Mesenteric fat pad (tissue), 1 donor: ENCODE data around the gene LRRN3. TPM values are rescaled to one million over a fixed set of nuclear protein-coding genes. Genes with fewer than 3 reads are reported as not detected.

ENCODE experiments used
- DNase-seq: peaks from one replicate; pipeline ENCODE4 v3.0.0-alpha.2; 2020; ENCODE audit warnings: low spot score
- total RNA-seq: library from RNA; stranded (reverse); fragmentation: NEBNext Ultra II Directional; extraction: Animal tissue kit (Norgen Biotek cat#: 25700); gene quantifications from one replicate; pipeline ENCODE4 v1.2.1, GENCODE V29; 2021
- donor health status: DM: yes; HTN: yes; CAD: no.

The LRRN3 gene
- total RNA-seq, 1 donor from 2014 or later: 2.0 TPM

DNA sequence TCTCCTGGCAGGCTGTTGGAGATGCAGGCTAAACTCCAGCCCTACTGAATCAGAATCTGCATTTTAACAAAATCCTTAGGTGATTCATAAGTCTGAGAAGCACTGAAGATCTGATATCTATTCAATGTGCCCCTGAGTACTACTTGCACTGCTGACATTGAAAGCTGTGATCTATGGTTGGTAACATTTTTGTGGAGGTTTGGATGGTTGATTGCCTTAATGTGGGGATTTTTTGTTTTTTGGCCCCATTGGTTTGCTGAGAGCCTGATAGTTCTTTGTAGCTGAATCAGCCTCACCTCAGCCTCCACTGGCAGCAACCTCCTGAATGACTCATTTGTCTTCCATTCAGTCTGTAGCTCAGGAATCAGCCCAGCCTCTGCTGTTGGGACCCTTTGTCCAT is 14.7 kb upstream of the LRRN3 start:
- DNase-seq: no peak

DNA sequence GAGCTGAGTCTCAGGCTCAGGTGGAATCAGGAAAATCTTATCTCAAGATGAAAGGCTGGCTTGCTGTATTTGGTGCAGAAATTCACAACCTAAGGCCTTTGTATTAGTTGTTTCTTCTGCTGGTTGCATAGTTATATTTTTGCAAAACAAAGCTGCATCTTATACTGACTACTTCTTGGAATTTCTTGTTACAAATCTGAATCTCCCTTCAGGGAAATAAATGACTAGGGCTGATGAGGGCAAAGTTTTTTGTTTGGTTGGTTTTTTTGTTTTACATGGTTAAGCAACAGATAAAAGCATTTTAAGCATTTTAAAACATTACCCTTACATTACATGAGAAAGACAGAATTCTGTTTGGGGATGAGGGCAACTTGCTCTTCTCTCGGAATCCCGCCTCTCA is 13.9 kb upstream of the LRRN3 start:
- DNase-seq: no peak

DNA sequence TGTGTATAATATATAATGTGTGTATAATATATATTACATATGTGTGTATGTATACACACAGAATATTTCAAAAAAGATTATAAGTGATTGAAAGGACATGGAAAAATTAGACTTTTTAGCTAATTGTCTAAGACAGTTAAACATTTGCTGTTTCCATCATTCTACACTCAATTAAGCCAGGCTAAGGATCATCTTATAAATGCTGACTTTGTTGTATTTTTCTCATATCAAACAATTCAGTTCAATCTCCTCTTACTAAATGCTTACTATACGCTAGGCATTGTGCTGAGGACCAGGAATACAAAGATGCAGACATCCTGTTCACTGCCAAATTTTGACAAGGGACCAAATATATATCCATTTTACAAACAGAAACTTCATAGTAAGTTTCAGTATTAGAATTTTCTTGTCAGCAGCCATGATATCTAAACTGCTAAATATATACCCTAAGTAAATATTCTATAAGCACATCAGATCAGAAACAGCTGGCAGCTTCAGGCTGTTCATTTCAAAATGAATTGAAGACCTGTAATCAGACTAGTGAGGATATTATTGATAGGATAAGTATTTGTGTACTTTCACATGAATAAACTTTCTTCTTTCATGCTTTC is 10.3 kb upstream of the LRRN3 start:
- no peak for DNase-seq

DNA sequence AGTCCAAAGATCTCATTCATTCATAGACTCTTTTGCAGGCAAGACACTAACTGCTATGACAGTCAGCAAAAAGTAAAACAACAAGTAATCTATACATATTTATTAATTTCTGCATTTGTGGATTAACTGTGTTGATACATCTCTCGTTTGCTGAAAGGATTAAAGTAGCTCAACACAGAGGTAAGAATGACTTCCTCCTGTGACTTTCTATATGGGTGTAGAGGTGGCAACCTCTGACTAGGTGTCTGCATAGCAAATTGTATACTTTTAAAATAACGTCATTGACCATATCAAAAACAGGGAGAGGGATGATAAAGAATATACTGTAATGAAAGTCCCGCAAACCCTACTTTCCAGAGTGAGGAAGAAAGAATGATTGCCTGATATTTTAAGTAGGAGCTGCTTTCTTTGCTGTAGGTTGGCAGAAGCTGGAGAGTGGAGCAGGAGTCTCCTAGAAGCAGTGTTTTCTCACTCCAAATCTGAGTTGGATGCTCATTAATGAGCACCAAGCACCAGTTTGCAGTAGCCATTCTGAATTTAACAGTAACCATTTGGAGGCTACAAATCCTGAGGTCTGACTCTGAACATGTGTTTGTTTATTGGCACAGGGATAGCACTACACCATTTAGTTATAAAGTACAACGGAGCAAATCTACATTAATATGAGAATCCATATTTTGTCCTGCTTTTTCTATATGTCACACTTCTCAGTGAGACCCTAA is 9.2 kb upstream of the LRRN3 start:
- DNase-seq: no peak

DNA sequence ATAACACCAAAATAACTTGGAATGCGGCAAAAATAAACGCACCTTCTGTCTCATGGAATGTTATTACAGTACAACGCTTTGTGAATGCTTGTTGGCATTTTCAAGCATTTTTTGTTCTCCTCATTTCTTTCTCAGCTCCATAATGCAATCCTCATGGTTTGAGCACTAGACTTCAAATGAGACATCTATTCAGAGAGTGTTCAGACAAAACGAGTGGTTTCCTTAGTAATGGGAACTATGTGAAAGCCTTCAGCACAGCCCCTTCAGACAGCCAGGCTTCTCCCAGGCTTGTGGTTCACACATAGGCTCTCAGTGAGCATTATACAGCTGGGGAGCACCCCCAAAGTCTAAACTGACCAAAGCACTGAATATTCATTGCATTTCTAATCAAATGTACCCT is 8.6 kb upstream of the LRRN3 start:
- no peak for DNase-seq

DNA sequence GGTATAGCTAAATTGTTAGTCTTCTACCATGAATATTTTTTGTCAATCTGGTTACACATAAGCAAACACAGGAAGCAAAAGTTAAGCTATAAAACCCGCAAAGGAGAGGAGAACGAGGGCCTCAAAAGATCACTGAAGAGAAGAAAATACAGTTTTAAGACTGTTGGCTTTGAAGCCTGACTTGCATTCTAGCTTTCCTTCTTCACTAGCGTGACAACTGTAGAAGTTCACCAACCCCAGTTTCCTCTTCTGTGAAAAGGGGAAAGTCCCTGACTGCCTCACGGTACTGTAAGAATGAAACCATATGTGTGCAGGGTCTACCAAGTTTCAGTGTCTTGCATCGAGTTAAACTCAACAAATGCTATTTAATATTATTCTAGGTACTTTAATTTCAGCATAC is 7.5 kb upstream of the LRRN3 start:
- no peak for DNase-seq

DNA sequence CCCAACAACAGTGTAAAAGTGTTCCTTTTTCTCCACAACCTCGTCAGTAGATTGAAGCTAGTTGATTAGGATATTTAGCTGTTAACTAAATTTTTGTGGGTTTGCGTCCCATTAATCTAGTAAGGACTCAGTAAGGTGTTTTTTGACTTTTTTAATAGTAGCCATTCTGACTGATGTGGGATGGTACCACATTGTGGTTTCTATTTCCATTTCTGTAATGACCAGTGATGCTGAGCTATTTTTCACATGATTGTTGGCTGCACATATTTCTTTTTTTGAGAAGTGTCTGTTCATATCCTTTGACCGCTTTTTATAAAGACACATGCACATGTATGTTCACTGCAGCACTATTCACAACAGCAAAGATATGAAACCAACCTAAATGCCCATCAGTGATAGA is 5.6 kb upstream of the LRRN3 start:
- no peak for DNase-seq

DNA sequence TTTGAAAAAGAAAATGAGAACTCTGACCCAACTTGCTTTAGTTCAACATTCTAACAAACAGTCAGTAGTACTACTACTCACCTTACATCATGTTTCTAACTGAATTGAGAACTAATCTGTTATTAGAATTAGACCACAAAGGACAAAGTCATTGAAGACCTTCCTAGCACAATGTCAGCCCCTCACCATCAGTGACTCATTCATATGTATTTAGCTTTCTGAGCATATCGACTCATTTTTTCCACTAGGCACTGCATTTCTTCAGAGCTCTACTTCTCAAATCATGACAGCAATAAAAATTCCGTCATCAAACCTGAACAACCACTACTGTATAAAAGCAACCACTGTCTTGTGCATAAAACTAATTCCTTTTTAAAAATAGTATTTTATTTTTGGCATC is 4.4 kb upstream of the LRRN3 start:
- no peak for DNase-seq

DNA sequence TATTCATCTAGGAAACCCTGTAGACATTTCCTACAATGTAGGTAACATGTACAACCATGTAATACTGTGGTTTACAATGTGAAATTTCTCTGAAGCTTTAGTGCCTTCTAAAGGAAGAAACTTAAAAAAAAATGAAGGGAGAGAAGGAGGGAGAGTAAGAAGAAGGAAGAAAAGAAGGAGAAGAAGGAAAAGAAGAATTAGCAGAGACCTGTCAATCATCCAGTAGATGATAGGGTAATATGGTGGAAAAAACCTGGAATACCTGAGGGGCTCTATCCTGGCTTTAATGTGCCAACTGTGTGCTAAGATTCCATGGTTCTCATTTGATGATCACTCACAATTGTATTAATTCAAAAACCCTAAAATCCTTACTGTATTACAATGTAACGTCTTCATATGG is 2.6 kb upstream of the LRRN3 start:
- no peak for DNase-seq

DNA sequence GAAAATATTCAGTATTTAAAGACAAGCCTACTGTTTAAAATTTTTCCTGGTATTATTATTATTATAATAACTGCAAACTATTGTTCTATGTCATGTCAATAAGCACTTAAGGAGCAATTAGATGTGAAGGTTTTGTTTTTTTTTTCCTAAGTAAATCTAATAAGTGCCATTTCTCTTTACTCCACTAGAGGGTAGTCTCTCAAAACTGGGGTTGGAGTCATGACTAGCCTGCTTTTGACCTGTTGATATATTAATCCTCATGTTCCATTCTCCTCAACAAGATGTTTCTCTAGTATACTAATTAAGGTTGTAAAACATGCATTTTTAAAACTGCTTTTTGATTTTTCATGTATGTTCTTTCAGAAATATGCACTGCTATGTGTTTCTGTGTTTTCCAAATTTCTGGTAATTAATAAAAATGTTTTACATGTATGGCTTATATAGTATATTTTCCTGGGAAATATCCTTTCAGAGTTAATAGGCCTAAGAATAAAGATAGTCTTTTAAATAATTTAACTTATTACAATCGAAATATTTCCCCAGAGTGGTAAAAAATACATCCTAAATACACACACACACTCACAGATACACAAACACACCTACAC is 1.0 kb upstream of the LRRN3 start:
- DNase-seq: no peak

DNA sequence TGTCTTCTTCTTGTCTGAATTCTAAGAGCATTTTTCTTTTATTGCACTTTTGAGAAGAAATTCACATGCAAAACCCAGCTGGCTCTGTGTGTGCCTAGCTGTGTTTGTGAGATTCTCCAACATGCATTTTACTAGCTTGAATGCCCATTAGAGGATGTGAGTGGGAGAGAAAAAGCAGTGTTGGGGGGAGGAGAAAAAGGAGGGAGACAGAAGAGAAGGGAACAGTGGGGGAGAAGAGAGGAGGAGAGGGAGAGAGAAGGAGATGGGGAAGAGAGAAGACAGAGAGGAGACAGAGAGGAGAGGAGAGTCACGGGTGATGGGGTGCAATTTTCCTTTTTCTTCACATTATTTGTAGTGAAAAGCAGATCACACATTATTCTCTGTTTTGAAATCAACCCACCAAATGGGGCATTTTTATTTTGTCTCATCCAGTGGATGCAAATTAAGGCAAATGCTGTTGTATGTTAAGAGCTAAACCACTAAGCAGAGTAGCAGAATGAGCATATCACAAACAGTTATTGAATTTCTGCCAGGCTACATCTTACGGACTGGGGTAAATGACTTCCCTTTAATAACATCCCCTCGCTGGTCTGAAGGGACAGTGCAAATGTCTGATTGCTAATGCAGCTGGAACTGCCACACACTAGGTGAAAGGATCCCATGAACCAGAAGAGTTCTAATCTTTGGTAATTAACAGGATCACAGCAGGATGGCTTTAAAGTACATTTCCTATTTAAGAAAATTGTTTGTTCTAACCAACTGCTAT is 849 bp downstream of the LRRN3 start:
- DNase-seq: no peak

DNA sequence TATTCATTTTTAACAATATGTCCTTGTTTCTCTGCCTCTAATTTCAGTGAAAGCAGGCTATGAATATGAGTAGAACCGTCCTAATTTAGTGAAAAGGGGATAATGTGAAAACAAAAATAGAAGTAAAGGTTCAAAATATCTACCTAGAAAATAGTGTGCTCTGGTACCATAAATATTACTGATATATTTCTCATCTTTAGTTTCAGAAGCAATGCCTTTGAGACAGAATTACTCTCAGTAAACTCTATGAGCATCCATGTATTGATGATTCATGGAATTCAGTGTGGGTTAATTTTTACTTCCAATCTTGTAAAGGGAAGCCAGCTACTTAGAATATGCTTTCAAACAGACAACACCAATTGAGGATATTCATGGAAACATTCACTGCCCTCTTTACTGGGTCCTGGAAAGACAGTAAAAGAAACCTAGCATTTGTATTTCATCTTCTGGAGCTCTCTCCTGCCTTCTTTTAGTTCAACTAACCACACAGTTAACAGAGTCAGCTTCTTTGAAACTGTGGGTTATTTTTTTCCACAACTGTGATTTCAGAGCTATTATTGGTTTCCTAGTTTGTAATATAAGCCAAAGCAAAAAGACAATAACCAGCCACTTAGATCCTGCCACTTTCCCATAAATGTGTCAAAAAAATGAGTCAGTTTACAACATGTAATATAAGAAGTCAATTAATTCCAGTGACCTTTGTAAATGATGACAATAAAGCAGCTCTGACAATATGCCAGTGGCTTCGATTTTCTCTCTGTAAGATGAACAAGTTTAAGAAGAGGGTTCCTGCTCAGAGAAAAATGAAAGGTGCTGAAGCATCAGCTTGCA is 1.7 kb downstream of the LRRN3 start:
- DNase-seq: no peak

DNA sequence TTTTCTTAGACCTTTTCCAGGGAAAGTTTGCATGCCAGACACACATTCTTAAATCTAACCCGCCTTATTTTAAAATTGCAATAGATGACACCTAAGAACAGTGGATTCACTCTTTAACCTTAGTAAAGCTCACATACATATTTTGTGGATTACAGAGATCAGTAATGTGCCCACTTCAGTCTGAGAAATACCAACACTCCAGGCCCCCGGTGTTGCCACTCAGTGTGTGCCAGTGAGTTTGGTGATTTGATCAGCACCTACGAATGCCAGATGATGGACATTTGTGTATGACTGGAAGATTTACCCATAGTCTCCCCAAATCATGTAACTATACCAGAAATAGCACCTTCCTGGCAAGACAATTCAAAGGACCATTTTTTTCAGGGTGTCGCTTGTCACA is 2.6 kb downstream of the LRRN3 start:
- no peak for DNase-seq

DNA sequence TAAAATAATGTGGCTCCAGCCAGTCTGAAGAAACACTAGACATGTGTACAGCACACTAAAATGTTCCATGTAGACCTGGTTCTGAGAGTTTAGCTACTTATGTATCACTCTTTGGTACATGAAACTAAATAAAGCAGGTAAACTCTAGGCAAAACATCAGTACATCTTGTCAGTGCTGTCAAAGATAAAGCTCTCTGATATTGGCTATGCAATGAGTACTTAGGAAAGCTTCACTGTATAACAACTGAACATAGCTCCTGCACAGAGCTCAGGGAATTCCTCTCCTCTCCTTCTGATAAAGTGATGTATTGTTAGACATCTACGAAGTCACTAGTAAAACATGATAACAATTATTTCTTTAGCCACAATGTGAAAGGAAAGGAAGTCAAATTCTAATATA is 3.5 kb downstream of the LRRN3 start:
- no peak for DNase-seq

DNA sequence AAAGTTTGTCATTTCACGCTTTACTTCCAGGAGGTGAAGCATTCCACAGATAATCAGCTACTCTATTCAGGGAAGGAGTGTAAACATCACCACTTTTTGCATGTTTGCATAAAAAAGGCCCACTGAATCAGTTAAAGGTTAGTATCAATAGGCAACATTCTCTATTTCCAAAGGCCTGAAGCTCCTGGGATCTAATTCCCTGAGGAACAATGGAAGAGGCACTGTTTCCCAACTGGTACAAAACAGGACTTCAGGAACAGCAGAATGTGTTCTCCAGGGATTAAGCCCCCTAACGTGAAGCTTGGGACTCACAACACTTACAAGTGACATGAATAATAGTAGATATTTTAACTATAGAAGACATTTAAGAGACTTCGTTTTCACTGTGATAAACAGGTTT is 6.1 kb downstream of the LRRN3 start:
- no peak for DNase-seq

DNA sequence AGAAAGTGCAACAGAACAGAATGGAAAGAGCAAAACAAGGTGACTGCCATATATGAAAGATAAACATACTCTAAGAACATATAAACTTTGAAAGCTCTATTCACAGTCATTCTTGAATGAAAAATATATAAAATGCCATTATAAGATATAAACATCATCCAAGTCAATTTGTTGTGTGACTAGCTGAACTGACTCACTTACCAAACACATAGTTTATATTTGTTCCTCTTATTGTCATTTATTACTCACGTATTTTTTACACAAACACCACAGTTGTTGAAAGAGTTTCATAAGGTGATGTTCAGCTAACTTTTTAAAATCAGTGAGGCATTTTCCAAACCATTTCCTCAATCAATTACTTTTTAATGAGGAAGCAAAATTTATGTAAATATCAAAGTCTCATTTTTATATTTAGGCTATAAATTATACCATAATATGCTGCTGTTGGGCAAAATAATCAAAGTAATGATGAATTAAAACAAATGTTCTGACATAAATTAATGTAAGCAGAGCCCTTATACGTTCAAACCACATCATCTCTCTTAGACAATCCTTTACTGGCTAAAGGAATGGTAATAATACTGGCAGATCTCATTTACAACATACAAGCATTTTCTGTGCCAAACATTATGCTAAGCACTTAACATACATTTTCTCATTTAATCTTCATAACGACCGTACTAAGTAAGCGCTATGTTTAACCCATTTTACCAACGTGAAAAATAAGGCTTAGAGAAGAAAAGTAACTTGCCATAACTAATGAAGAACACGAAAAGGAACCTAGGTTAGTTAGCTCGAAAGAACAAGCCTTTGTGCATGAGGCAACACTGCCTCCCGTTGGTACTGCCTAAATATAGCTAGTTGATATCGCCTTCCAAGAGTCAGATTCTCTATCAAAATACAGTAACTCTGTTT is 7.3 kb downstream of the LRRN3 start:
- no peak for DNase-seq

DNA sequence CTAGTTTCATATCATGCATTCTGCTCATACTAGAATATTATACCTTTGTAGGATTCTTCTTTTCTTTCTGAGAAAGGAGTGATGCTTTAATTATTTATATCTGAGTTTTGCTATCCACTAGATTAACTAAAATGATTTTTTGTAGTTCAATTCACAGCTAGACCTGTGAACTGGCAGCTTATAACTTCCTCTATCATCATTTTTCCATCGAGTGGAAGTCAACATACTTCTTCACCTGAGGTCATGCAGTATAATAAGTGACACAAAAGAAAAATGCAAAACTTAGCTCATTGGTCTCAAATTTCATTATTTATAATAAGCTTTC is 8.0 kb downstream of the LRRN3 start:
- DNase-seq: no peak

DNA sequence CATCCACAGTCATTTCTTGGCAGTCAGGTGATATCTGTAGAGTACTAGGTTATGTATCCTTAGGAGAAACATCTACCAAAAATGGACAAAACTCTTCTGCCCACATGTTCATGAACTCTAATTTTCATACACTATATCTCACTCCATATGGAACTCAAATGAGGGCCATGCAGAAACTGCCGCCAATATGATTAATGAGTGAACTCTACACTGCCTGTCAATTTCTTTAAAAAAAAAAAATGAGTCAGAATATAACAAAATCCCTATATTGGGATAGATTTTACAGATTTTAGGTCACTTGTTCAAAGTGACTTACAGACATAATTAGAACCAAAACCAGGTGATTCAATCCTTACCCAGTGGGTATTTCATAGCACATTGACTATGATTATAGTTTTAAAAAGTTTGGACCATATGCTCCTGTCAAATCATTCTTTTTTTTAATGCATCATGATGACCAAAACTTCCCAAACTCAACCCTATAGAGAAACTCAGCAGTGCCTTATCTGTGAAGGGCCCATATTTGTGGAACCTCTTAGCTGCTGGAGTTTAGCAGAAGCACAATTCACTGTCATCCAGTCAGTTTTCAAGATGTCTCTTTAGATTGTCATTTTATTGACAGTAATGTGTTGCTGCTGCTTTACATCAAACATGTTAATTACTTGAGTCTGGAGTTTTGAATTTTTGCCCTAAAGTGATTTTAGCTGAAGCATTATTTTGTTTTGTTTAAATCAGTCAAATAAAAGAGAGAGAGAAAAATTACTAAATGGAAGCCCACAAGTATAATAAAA is 11.1 kb downstream of the LRRN3 start:
- no peak for DNase-seq

DNA sequence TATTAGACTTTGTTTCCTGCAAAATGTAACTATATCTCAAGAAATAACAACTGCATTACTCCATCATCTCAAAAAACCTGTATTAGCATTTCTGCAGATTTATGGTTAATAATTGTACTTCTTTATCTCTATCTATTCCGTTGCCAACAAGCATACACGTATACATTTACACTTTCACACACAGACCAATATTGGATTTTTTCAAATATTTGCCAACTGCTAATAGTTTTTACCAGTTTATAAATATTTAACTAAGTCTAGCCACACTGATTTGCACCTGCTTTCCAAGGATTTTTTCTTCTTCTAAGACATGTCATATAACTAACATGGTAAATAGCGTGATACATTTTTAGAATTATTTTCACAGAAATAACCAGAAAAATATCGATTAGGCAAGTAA is 12.2 kb downstream of the LRRN3 start:
- no peak for DNase-seq
